Measurements from ENCODE around the gene CD109. TPM values are rescaled to one million over a fixed set of nuclear protein-coding genes. Genes with fewer than 3 reads are reported as not detected.
"Not testable (repeated sequence)": the region's sequence is repeated elsewhere in the genome, so short reads cannot be mapped to it uniquely, and the experiment has no call there.

The CD109 gene
- total and polyA plus RNA-seq, 4 experiments from 2014 or later: 0.10 to 0.96 (median 0.53) TPM

- H3K27me3 Mint-ChIP-seq: no peaks in the 10 kb centered on the region
- no peak overlapping the region for H3K27ac Mint-ChIP-seq
- H3K27me3 ChIP-seq (ENCODE audit: insufficient read depth, low read length): no peaks in the 10 kb centered on the region
- no peak overlapping the region for H3K4me3 ChIP-seq (ENCODE audit: low read length in 2 of 2)
- no peaks in the 10 kb centered on the region for H3K4me1 ChIP-seq (ENCODE audit: insufficient read depth, low read length)
- intact Hi-C loops (cut with micrococcal nuclease): no loop called here
- peaks cover 0 to 8% (median 5%) of the 10 kb centered on the region in 8 donors for H3K9me3 Mint-ChIP-seq
- H3K27ac ChIP-seq (ENCODE audit: low read depth, low read length): no peak overlapping the region
- H3K9me3 ChIP-seq (ENCODE audit: control insufficient read depth in 1 of 2, low read length in 2 of 2): no peaks in the 10 kb centered on the region
- H3K4me1 Mint-ChIP-seq: no peaks in the 10 kb centered on the region
- no peaks in the 10 kb centered on the region for H3K36me3 Mint-ChIP-seq
- ChIA-PET POLR2A (ENCODE audit: partially characterized antibody) (no interaction called here), CTCF (ENCODE audit: partially characterized antibody) (interaction anchor here (1.1 to 1.4 kb wide), 2 partner anchors 149 to 1386 kb away, joined by 3 read pairs; no protein-coding TSS in a partner anchor)
- H3K4me3 Mint-ChIP-seq: no peak overlapping the region
- no peaks in the 10 kb centered on the region for H3K36me3 ChIP-seq (ENCODE audit: insufficient read depth, low read length)
- DNase-seq: no peak
These were observed 127.2 kb downstream of the CD109 start for GRCh38 chr6:73823046-73823735.

GRCh38 chr6:73823832-73824231 lies 127.8 kb downstream of the CD109 start:
- no peaks in the 10 kb centered on the region for H3K36me3 ChIP-seq (ENCODE audit: insufficient read depth, low read length)
- no peaks in the 10 kb centered on the region for H3K4me1 Mint-ChIP-seq
- intact Hi-C loops (cut with micrococcal nuclease): no loop called here
- H3K27me3 ChIP-seq (ENCODE audit: insufficient read depth, low read length): no peaks in the 10 kb centered on the region
- H3K27ac Mint-ChIP-seq: no peak overlapping the region
- peaks cover 0 to 8% (median 5%) of the 10 kb centered on the region in 8 donors for H3K9me3 Mint-ChIP-seq
- DNase-seq: no peak
- H3K4me3 ChIP-seq (ENCODE audit: low read length in 2 of 2): no peak overlapping the region
- no peaks in the 10 kb centered on the region for H3K36me3 Mint-ChIP-seq
- ChIA-PET POLR2A (ENCODE audit: partially characterized antibody) (no interaction called here), CTCF (ENCODE audit: partially characterized antibody) (interaction anchor here (1.4 kb wide), 1 partner anchor 1385 kb away, joined by 3 read pairs; no protein-coding TSS in a partner anchor)
- H3K4me3 Mint-ChIP-seq: no peak overlapping the region
- H3K4me1 ChIP-seq (ENCODE audit: insufficient read depth, low read length): no peaks in the 10 kb centered on the region
- H3K27ac ChIP-seq (ENCODE audit: low read depth, low read length): no peak overlapping the region
- H3K27me3 Mint-ChIP-seq: no peaks in the 10 kb centered on the region
- H3K9me3 ChIP-seq (ENCODE audit: control insufficient read depth in 1 of 2, low read length in 2 of 2): no peaks in the 10 kb centered on the region

- Mint-ChIP-seq H3K9me3 (no peaks in the 10 kb centered on the region), H3K36me3 (no peaks in the 10 kb centered on the region)
These were observed 130.6 kb downstream of the CD109 start for GRCh38 chr6:73826571-73826970.

GRCh38 chr6:73830119-73830518 lies 134.1 kb downstream of the CD109 start:
- Histone ChIP-seq H3K4me1 (ENCODE audit: insufficient read depth, low read length) (no peaks in the 10 kb centered on the region), H3K27ac (ENCODE audit: low read depth, low read length) (no peak overlapping the region), H3K4me3 (ENCODE audit: low read length in 2 of 2) (no peak overlapping the region), H3K36me3 (ENCODE audit: insufficient read depth, low read length) (no peaks in the 10 kb centered on the region), H3K27me3 (ENCODE audit: insufficient read depth, low read length) (no peaks in the 10 kb centered on the region), H3K9me3 (ENCODE audit: control insufficient read depth in 1 of 2, low read length in 2 of 2) (no peaks in the 10 kb centered on the region)
- H3K4me3 Mint-ChIP-seq: no peak overlapping the region
- H3K36me3 Mint-ChIP-seq: no peaks in the 10 kb centered on the region
- intact Hi-C loops (cut with micrococcal nuclease): no loop called here
- peaks cover 0 to 1% (median 0%) of the 10 kb centered on the region in 8 donors for H3K9me3 Mint-ChIP-seq
- peaks cover 2% of the 10 kb centered on the region in 2 donors for H3K27me3 Mint-ChIP-seq
- H3K4me1 Mint-ChIP-seq: no peaks in the 10 kb centered on the region
- no peak for DNase-seq
- POLR2A ChIA-PET (ENCODE audit: partially characterized antibody): no interaction called here
- H3K27ac Mint-ChIP-seq: no peak overlapping the region
- CTCF ChIA-PET (ENCODE audit: partially characterized antibody): no interaction called here

More at GRCh38 chr6:73826571-73826970, 130.6 kb downstream of the CD109 start:
- no peaks in the 10 kb centered on the region for H3K27me3 ChIP-seq (ENCODE audit: insufficient read depth, low read length)
- DNase-seq: no peak
- no peaks in the 10 kb centered on the region for H3K9me3 ChIP-seq (ENCODE audit: control insufficient read depth in 1 of 2, low read length in 2 of 2)
- H3K27me3 Mint-ChIP-seq: peaks cover 2% of the 10 kb centered on the region in 2 donors
- H3K4me1 Mint-ChIP-seq: no peaks in the 10 kb centered on the region
- no peak overlapping the region for H3K4me3 Mint-ChIP-seq
- H3K27ac ChIP-seq (ENCODE audit: low read depth, low read length): no peak overlapping the region
- intact Hi-C loops (cut with micrococcal nuclease): no loop called here
- CTCF ChIA-PET (ENCODE audit: partially characterized antibody): no interaction called here
- no peaks in the 10 kb centered on the region for H3K36me3 ChIP-seq (ENCODE audit: insufficient read depth, low read length)
- POLR2A ChIA-PET (ENCODE audit: partially characterized antibody): no interaction called here
- H3K4me1 ChIP-seq (ENCODE audit: insufficient read depth, low read length): no peaks in the 10 kb centered on the region
- no peak overlapping the region for H3K4me3 ChIP-seq (ENCODE audit: low read length in 2 of 2)
- no peak overlapping the region for H3K27ac Mint-ChIP-seq

GRCh38 chr6:73832313-73832712 lies 136.3 kb downstream of the CD109 start:
- H3K4me3 ChIP-seq (ENCODE audit: low read length in 2 of 2): no peak overlapping the region
- H3K27me3 ChIP-seq (ENCODE audit: insufficient read depth, low read length): no peaks in the 10 kb centered on the region
- intact Hi-C loops (cut with micrococcal nuclease): no loop called here
- no peaks in the 10 kb centered on the region for H3K36me3 ChIP-seq (ENCODE audit: insufficient read depth, low read length)
- POLR2A ChIA-PET (ENCODE audit: partially characterized antibody): no interaction called here
- H3K4me3 Mint-ChIP-seq: no peak overlapping the region
- H3K9me3 ChIP-seq (ENCODE audit: control insufficient read depth in 1 of 2, low read length in 2 of 2): no peaks in the 10 kb centered on the region
- no peak overlapping the region for H3K27ac Mint-ChIP-seq
- CTCF ChIA-PET (ENCODE audit: partially characterized antibody): no interaction called here
- no peak overlapping the region for H3K27ac ChIP-seq (ENCODE audit: low read depth, low read length)
- H3K9me3 Mint-ChIP-seq: peaks cover 0 to 1% (median 0%) of the 10 kb centered on the region in 8 donors
- no peaks in the 10 kb centered on the region for H3K36me3 Mint-ChIP-seq
- no peaks in the 10 kb centered on the region for H3K4me1 Mint-ChIP-seq
- peaks cover 2% of the 10 kb centered on the region in 2 donors for H3K27me3 Mint-ChIP-seq
- H3K4me1 ChIP-seq (ENCODE audit: insufficient read depth, low read length): no peaks in the 10 kb centered on the region
- DNase-seq: no peak

- H3K36me3 Mint-ChIP-seq; H3K27me3 ChIP-seq (ENCODE audit: insufficient read depth, low read length); H3K9me3 ChIP-seq (ENCODE audit: control insufficient read depth in 1 of 2, low read length in 2 of 2); POLR2A ChIA-PET (ENCODE audit: partially characterized antibody); H3K27me3 Mint-ChIP-seq; H3K36me3 ChIP-seq (ENCODE audit: insufficient read depth, low read length); H3K27ac ChIP-seq (ENCODE audit: low read depth, low read length); H3K4me3 ChIP-seq (ENCODE audit: low read length in 2 of 2); CTCF ChIA-PET (ENCODE audit: partially characterized antibody); H3K4me1 Mint-ChIP-seq; intact Hi-C loops (cut with micrococcal nuclease); DNase-seq; H3K27ac Mint-ChIP-seq; H3K4me3 Mint-ChIP-seq; H3K4me1 ChIP-seq (ENCODE audit: insufficient read depth, low read length): not testable (repeated sequence)
- H3K9me3 Mint-ChIP-seq: peaks cover 0 to 30% (median 7%) of the 10 kb centered on the region in 8 donors
These were observed 148.7 kb downstream of the CD109 start for GRCh38 chr6:73844696-73845095.

GRCh38 chr6:73851048-73851447 lies 155.0 kb downstream of the CD109 start:
- intact Hi-C loops (cut with micrococcal nuclease); H3K27ac ChIP-seq (ENCODE audit: low read depth, low read length); H3K27ac Mint-ChIP-seq; H3K4me3 ChIP-seq (ENCODE audit: low read length in 2 of 2); POLR2A ChIA-PET (ENCODE audit: partially characterized antibody); H3K27me3 Mint-ChIP-seq; H3K27me3 ChIP-seq (ENCODE audit: insufficient read depth, low read length); DNase-seq; H3K36me3 Mint-ChIP-seq; H3K4me1 Mint-ChIP-seq; H3K36me3 ChIP-seq (ENCODE audit: insufficient read depth, low read length); CTCF ChIA-PET (ENCODE audit: partially characterized antibody); H3K4me1 ChIP-seq (ENCODE audit: insufficient read depth, low read length); H3K9me3 ChIP-seq (ENCODE audit: control insufficient read depth in 1 of 2, low read length in 2 of 2); H3K4me3 Mint-ChIP-seq: not testable (repeated sequence)
- peaks cover 0 to 15% (median 5%) of the 10 kb centered on the region in 8 donors for H3K9me3 Mint-ChIP-seq

Data from CD4-positive, alpha-beta memory T cell (primary cell).